ENCODE results near the gene ZNF827. TPM values are rescaled to one million over a fixed set of nuclear protein-coding genes. Genes with fewer than 3 reads are reported as not detected.

Gene ZNF827
- total RNA-seq, 1 experiment from 2014 or later, result 19.1 TPM

GRCh38 chr4:145732895-145733880 lies 205.4 kb downstream of the ZNF827 start (continued):
- TF ChIP-seq TCF7L2 (IDR thresholded peaks at IDR 0.05; ENCODE audit: borderline replicate concordance, extremely low read depth, insufficient read depth, insufficient read length), result no peak
- TF ChIP-seq YY1 (IDR thresholded peaks at IDR 0.05; ENCODE audit: extremely low read depth, insufficient replicate concordance, low read depth, low read length), result no peak
- peak; percentile 78 for TF ChIP-seq MAX (IDR thresholded peaks at IDR 0.05)

DNA sequence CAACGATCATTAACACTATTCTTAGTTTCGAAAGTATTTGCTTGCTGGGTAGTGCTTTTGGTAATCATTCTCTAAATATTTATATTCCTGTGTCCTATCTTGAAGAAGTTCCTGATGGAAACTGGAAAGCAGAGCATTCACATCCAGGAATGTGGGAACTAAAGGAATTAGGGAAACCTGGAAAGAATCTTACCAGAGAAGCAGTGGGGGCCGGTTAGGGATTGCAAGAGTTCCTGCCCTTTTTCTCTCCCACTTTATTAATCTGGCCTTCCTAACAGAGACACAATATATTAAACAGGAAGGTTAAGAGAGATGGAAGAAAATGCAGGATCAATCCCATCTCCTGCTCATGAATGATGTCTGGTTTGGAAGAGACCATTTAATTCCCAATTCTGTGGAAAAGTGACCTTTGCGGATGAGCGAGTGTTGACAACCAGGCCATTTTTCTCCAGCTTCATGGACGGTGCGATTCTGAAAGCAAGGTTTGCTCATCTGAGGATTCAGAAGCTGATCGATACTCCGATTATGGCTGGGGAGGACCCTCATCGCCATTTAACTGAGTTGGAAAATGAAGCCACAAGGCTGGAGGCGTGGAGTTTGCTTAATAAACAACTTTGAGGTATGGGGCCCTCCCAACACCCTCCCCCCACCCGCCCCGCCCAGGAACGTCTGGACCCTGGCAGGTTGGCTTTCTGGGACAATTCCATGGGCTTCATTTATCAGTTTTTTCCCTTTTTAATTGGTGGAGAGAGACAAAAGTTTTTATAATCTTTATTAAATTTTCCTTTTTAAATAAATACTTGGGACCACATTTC lies 206.4 kb downstream of the ZNF827 start:
- Histone ChIP-seq H3K4me2 (ENCODE audit: low read length) (peak overlapping the region; percentile 85), H3K9me3 (ENCODE audit: control insufficient read depth in 1 of 2, insufficient read depth in 1 of 2, low read depth in 1 of 2, low read length in 2 of 2) (no peaks in the 10 kb centered on the region), H3K27ac (ENCODE audit: low read depth, low read length) (peak overlapping the region; percentile 49), H3K79me2 (ENCODE audit: insufficient read depth, low read length) (no peaks in the 10 kb centered on the region), H2AFZ (ENCODE audit: low read depth, low read length, poor library complexity, severe bottlenecking) (peak overlapping the region; percentile 86), H3K4me1 (ENCODE audit: control insufficient read depth in 1 of 2, insufficient read depth in 2 of 2, low read length in 2 of 2) (peaks cover 19 to 46% of the 10 kb centered on the region in 2 experiments), H3K36me3 (ENCODE audit: control insufficient read depth in 1 of 2, insufficient read depth in 2 of 2, low read length in 2 of 2) (no peaks in the 10 kb centered on the region), H3K9ac (ENCODE audit: low read length) (peak overlapping the region; percentile 73), H4K20me1 (ENCODE audit: insufficient read depth) (no peaks in the 10 kb centered on the region), H3K9me2 (ENCODE audit: insufficient read depth) (no peaks in the 10 kb centered on the region), H3K4me3 (replicated peaks in 1 of 2; ENCODE audit: low read depth in 1 of 2, low read length in 2 of 2) (peak overlapping the region; percentile 51 to 63), H3K27me3 (ENCODE audit: insufficient read depth, low read length) (no peaks in the 10 kb centered on the region)
- ChIA-PET CTCF (no interaction called here), POLR2A (interaction anchor here (1.0 kb wide), 1 partner anchor 8 kb away, joined by 4 read pairs; no protein-coding TSS in a partner anchor), RAD21 (ENCODE audit: low non-redundant PET in 1 of 2, low total read pairs in 2 of 2, uncharacterized antibody in 2 of 2, unreplicated experiment in 2 of 2) (no interaction called here)
- TF ChIP-seq MAX (IDR thresholded peaks at IDR 0.05) (no peak), CBX3 (IDR thresholded peaks at IDR 0.05; ENCODE audit: low read depth) (no peak), POLR2A (IDR thresholded peaks at IDR 0.05; ENCODE audit: borderline replicate concordance, extremely low read depth, insufficient read depth, insufficient read length) (no peak), CEBPB (IDR thresholded peaks at IDR 0.05; ENCODE audit: low read depth) (no peak), RAD21 (IDR thresholded peaks at IDR 0.05; ENCODE audit: low read depth) (no peak), SP1 (IDR thresholded peaks at IDR 0.05; ENCODE audit: low read depth) (no peak), SIN3A (IDR thresholded peaks at IDR 0.05; ENCODE audit: low read depth) (no peak), ZNF274 (IDR thresholded peaks at IDR 0.05; ENCODE audit: low read depth, low read length) (no peak), ATF3 (IDR thresholded peaks at IDR 0.05) (no peak), EZH2 (IDR thresholded peaks at IDR 0.05) (no peak), TCF7L2 (IDR thresholded peaks at IDR 0.05; ENCODE audit: borderline replicate concordance, extremely low read depth, insufficient read depth, insufficient read length) (no peak), ELF1 (IDR thresholded peaks at IDR 0.05; ENCODE audit: borderline replicate concordance, low read depth) (no peak), EZH2phosphoT487 (IDR thresholded peaks at IDR 0.05; ENCODE audit: borderline replicate concordance) (no peak), JUND (IDR thresholded peaks at IDR 0.05) (no peak)
- TF ChIP-seq, protein P1, sequence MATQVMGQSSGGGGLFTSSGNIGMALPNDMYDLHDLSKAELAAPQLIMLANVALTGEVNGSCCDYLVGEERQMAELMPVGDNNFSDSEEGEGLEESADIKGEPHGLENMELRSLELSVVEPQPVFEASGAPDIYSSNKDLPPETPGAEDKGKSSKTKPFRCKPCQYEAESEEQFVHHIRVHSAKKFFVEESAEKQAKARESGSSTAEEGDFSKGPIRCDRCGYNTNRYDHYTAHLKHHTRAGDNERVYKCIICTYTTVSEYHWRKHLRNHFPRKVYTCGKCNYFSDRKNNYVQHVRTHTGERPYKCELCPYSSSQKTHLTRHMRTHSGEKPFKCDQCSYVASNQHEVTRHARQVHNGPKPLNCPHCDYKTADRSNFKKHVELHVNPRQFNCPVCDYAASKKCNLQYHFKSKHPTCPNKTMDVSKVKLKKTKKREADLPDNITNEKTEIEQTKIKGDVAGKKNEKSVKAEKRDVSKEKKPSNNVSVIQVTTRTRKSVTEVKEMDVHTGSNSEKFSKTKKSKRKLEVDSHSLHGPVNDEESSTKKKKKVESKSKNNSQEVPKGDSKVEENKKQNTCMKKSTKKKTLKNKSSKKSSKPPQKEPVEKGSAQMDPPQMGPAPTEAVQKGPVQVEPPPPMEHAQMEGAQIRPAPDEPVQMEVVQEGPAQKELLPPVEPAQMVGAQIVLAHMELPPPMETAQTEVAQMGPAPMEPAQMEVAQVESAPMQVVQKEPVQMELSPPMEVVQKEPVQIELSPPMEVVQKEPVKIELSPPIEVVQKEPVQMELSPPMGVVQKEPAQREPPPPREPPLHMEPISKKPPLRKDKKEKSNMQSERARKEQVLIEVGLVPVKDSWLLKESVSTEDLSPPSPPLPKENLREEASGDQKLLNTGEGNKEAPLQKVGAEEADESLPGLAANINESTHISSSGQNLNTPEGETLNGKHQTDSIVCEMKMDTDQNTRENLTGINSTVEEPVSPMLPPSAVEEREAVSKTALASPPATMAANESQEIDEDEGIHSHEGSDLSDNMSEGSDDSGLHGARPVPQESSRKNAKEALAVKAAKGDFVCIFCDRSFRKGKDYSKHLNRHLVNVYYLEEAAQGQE (IDR thresholded peaks at IDR 0.05; ENCODE audit: low read depth), result no peak
- intact Hi-C loops (cut with micrococcal nuclease), result no loop called here
- no peak; the same call in 1 of the 2 replicates for ATAC-seq
- BruUV-seq (replicated peaks), result no TSS peak
- no peak for DNase-seq (ENCODE audit: low read depth, low spot score)

All from HCT116 (cell line).